BJ (cell line): ENCODE measurements around the gene ESPNL. TPM values are rescaled to one million over a fixed set of nuclear protein-coding genes. Genes with fewer than 3 reads are reported as not detected.

ENCODE experiments used
- CTCF ChIA-PET: fragments of 350-600 bp; formaldehyde crosslinking; extraction: SDS; loops from one replicate; lab custom pipeline; 2021; ENCODE audit warnings: antibody characterized with exemption, inconsistent platforms; lab: Yijun Ruan, JAX
- POLR2A ChIA-PET: fragments of 300-600 bp; sonication (Branson Sonifier 250); formaldehyde crosslinking; extraction: SDS; loops from one replicate; lab custom pipeline; 2021; ENCODE audit warnings: antibody characterized with exemption; lab: Charles Lee
- DNase-seq: peaks from one replicate; pipeline ENCODE4 v3.0.0-alpha.2; 2011; ENCODE audit warnings: low read depth
- H3K27me3 ChIP-seq: 2 replicates; pipeline ENCODE4 v1.6.0; 2011; ENCODE audit warnings: low read length; ENCODE audit not compliant: control insufficient read depth, insufficient read depth
- H3K36me3 ChIP-seq: 2 replicates; pipeline ENCODE4 v1.5.1; 2011; ENCODE audit warnings: low read length; ENCODE audit not compliant: control insufficient read depth, insufficient read depth
- H3K4me3 ChIP-seq: 2 replicates; pipeline ENCODE4 v1.5.1; 2011; ENCODE audit warnings: low read depth, mild to moderate bottlenecking, control low read depth, low read length
- CTCF ChIP-seq: IDR thresholded peaks from 2 replicates; pipeline ENCODE4 v1.5.1; 2011; ENCODE audit warnings: low read depth, mild to moderate bottlenecking, control low read depth, inconsistent platforms, low read length, moderate library complexity; ENCODE audit not compliant: insufficient read depth
- polyA plus RNA-seq: library from polyadenylated mRNA; depleted of rRNA; stranded (reverse); fragments of >200 nt; gene quantifications from 2 replicates; pipeline ENCODE4 v1.2.3, GENCODE V29; 2011

The ESPNL gene
- polyA plus RNA-seq, 1 experiment = 2.1 TPM

GRCh38 chr2:238122287-238123217 is 22.4 kb downstream of the ESPNL start:
- CTCF ChIA-PET = no interaction called here
- Histone ChIP-seq H3K36me3 (no peaks in the 10 kb centered on the region), H3K27me3 (peaks cover 4% of the 10 kb centered on the region), H3K4me3 (no peak overlapping the region)
- POLR2A ChIA-PET = no interaction called here
- no peak for TF ChIP-seq CTCF
- no peak for DNase-seq

GRCh38 chr2:238123218-238123971 is 23.3 kb downstream of the ESPNL start:
- H3K36me3 ChIP-seq = no peaks in the 10 kb centered on the region
- TF ChIP-seq CTCF = no peak
- no peak for DNase-seq
- ChIA-PET POLR2A (no interaction called here), CTCF (no interaction called here)
- no peak overlapping the region for H3K4me3 ChIP-seq
- peaks cover 4% of the 10 kb centered on the region for H3K27me3 ChIP-seq

- DNase-seq = no peak
- CTCF ChIA-PET = no interaction called here
These were observed 23.9 kb downstream of the ESPNL start for GRCh38 chr2:238123991-238124470.

GRCh38 chr2:238124488-238125126 is 24.5 kb downstream of the ESPNL start:
- peaks cover 3% of the 10 kb centered on the region for H3K27me3 ChIP-seq
- H3K36me3 ChIP-seq = no peaks in the 10 kb centered on the region
- H3K4me3 ChIP-seq = no peak overlapping the region
- no peak for TF ChIP-seq CTCF
- ChIA-PET CTCF (interaction anchor here (0.8 kb wide), 1 partner anchor 10 kb away, joined by 4 read pairs; no protein-coding TSS in a partner anchor), POLR2A (no interaction called here)
- no peak for DNase-seq

More at GRCh38 chr2:238123991-238124470, 23.9 kb downstream of the ESPNL start:
- POLR2A ChIA-PET = no interaction called here
- Histone ChIP-seq H3K27me3 (peaks cover 4% of the 10 kb centered on the region), H3K36me3 (no peaks in the 10 kb centered on the region), H3K4me3 (no peak overlapping the region)
- no peak for TF ChIP-seq CTCF
